Esophagus muscularis mucosa (tissue), 4 donors: Measurements from ENCODE around the gene THEMIS. TPM values are rescaled to one million over a fixed set of nuclear protein-coding genes. Genes with fewer than 3 reads are reported as not detected.

ENCODE experiments used
- DNase-seq: peaks from one replicate; pipeline ENCODE4 v3.0.0-alpha.2; 2017; ENCODE audit errors: extremely low spot score
- H3K27ac ChIP-seq, 4 donors: fragments of 200-600 bp; sonication (generic); replicated peaks in 1 of 4; 1 replicate in 3 of 4; 2 replicates in 1 of 4; pipeline ENCODE4 v1.5.1; 2016 to 2019; ENCODE audit warnings: mild to moderate bottlenecking in 1 of 4
- H3K27me3 ChIP-seq, 4 donors: fragments of 200-600 bp; sonication (generic); one replicate each; pipeline versions ENCODE4 v1.5.1 to v1.6.0; 2016 to 2019
- H3K36me3 ChIP-seq, 4 donors: fragments of 200-600 bp; sonication (generic); one replicate each; pipeline ENCODE4 v1.5.1; 2016 to 2019
- H3K4me1 ChIP-seq, 4 donors: fragments of 200-600 bp; sonication (generic); one replicate each; pipeline ENCODE4 v1.5.1; 2016 to 2019
- H3K4me3 ChIP-seq, 4 donors: fragments of 200-600 bp; sonication (generic); 1 replicate in 2 of 4; 2 replicates in 2 of 4; pipeline ENCODE4 v1.5.1; 2016 to 2019; ENCODE audit warnings: mild to moderate bottlenecking in 4 of 4, moderate library complexity in 1 of 4
- H3K9me3 ChIP-seq, 4 donors: fragments of 200-600 bp; sonication (generic); 1 replicate in 3 of 4; 2 replicates in 1 of 4; pipeline ENCODE4 v1.5.1; 2016 to 2019
- CTCF ChIP-seq, 3 experiments: fragments of 200-600 bp in 2 of 3; fragments of 450-650 bp in 1 of 3; sonication (generic) in 2 of 3; IDR thresholded peaks; one replicate each; pipeline ENCODE4 v1.5.1; 2017 to 2019; ENCODE audit warnings: antibody characterized with exemption in 3 of 3, mild to moderate bottlenecking in 2 of 3, moderate library complexity in 1 of 3
- EP300 ChIP-seq: sonication (generic); formaldehyde crosslinking; IDR thresholded peaks from one replicate; pipeline ENCODE4 v1.6.1; 2017; ENCODE audit warnings: antibody characterized with exemption
- POLR2A ChIP-seq: fragments of 450-650 bp; IDR thresholded peaks from one replicate; pipeline ENCODE4 v1.6.1; 2017; ENCODE audit warnings: antibody characterized with exemption, moderate library complexity, mild to moderate bottlenecking, low read depth
- POLR2AphosphoS5 ChIP-seq, 2 donors: sonication (generic); formaldehyde crosslinking; IDR thresholded peaks; one replicate each; pipeline ENCODE4 v1.6.1; 2017; ENCODE audit warnings: antibody characterized with exemption in 2 of 2
- WGBS: methylation state at CpG from one replicate; pipeline ENCODE4 v1.1.5; 2018; 5-methylcytosine and 5-hydroxymethylcytosine counted together
- intact Hi-C: fragments of 100-400 bp; cut with DNase I; formaldehyde crosslinking; loops from one replicate; pipeline ENCODE4 v1.15.1; 2023
- total RNA-seq, 4 donors: library from RNA; depleted of rRNA; stranded (reverse); fragments of >200 nt; gene quantifications; one replicate each; pipeline versions ENCODE4 v1.1.0 to v1.2.1, GENCODE V29; 2016

THEMIS gene
- total RNA-seq, 4 donors from 2014 or later, result 0.23 to 0.99 (median 0.61) TPM

GRCh38 chr6:127737768-127738167 lies 163.1 kb downstream of the THEMIS start:
- Histone ChIP-seq H3K9me3 (no peaks in the 10 kb centered on the region), H3K4me1 (no peaks in the 10 kb centered on the region), H3K4me3 (no peak overlapping the region), H3K27ac (no peak overlapping the region), H3K36me3 (no peaks in the 10 kb centered on the region), H3K27me3 (no peaks in the 10 kb centered on the region)
- intact Hi-C loops, result loop anchor here (5.0 to 10.0 kb wide), 2 partner anchors 995 to 1517 kb away; no protein-coding TSS in a partner anchor
- no peak for DNase-seq
- TF ChIP-seq CTCF (IDR thresholded peaks at IDR 0.05) (no peak), POLR2AphosphoS5 (IDR thresholded peaks at IDR 0.05) (no peak), POLR2A (no peak), EP300 (no peak)
- WGBS, result 69% methylated on average over 3 of the region's 3 CpGs

GRCh38 chr6:127737009-127737486 lies 163.8 kb downstream of the THEMIS start:
- no peak for TF ChIP-seq EP300
- TF ChIP-seq CTCF (IDR thresholded peaks at IDR 0.05), result peak; percentile 48 to 65 (median 55)
- no peak for TF ChIP-seq POLR2AphosphoS5 (IDR thresholded peaks at IDR 0.05)
- TF ChIP-seq POLR2A, result no peak
- H3K36me3 ChIP-seq, result no peaks in the 10 kb centered on the region
- H3K27me3 ChIP-seq, result no peaks in the 10 kb centered on the region
- no peaks in the 10 kb centered on the region for H3K4me1 ChIP-seq
- H3K4me3 ChIP-seq, result no peak overlapping the region
- intact Hi-C loops, result loop anchor here (5.0 to 10.0 kb wide), 2 partner anchors 995 to 1518 kb away; no protein-coding TSS in a partner anchor
- H3K27ac ChIP-seq, result no peak overlapping the region
- no peak for DNase-seq
- H3K9me3 ChIP-seq, result no peaks in the 10 kb centered on the region

- H3K9me3 ChIP-seq, result no peaks in the 10 kb centered on the region
- H3K27ac ChIP-seq, result no peak overlapping the region
- H3K4me3 ChIP-seq, result no peak overlapping the region
- WGBS, result 81% methylated on average over 3 of the region's 3 CpGs
- DNase-seq, result no peak
- H3K27me3 ChIP-seq, result no peaks in the 10 kb centered on the region
- H3K36me3 ChIP-seq, result no peaks in the 10 kb centered on the region
- intact Hi-C loops, result loop anchor here (10.0 kb wide), 1 partner anchor 1522 kb away; no protein-coding TSS in a partner anchor
- TF ChIP-seq POLR2AphosphoS5 (IDR thresholded peaks at IDR 0.05), result no peak
- no peak for TF ChIP-seq POLR2A
- TF ChIP-seq CTCF (IDR thresholded peaks at IDR 0.05), result no peak
- no peak for TF ChIP-seq EP300
- no peaks in the 10 kb centered on the region for H3K4me1 ChIP-seq
Observed at GRCh38 chr6:127732927-127733326, 167.9 kb downstream of the THEMIS start.

- Histone ChIP-seq H3K4me1 (no peaks in the 10 kb centered on the region), H3K36me3 (no peaks in the 10 kb centered on the region), H3K27me3 (no peaks in the 10 kb centered on the region), H3K27ac (no peak overlapping the region), H3K9me3 (no peaks in the 10 kb centered on the region), H3K4me3 (no peak overlapping the region)
- no peak for DNase-seq
- no peak for TF ChIP-seq POLR2A
- TF ChIP-seq EP300, result no peak
- TF ChIP-seq CTCF (IDR thresholded peaks at IDR 0.05), result no peak
- 52% methylated on average over 1 of the region's 1 CpG for WGBS
- intact Hi-C loops, result no loop called here
Observed at GRCh38 chr6:127727260-127727953, 173.5 kb downstream of the THEMIS start.

GRCh38 chr6:127725821-127726220 lies 175.0 kb downstream of the THEMIS start:
- Histone ChIP-seq H3K27me3 (no peaks in the 10 kb centered on the region), H3K27ac (no peak overlapping the region), H3K36me3 (no peaks in the 10 kb centered on the region), H3K4me1 (no peaks in the 10 kb centered on the region), H3K9me3 (no peaks in the 10 kb centered on the region), H3K4me3 (no peak overlapping the region)
- TF ChIP-seq POLR2A, result no peak
- no peak for TF ChIP-seq CTCF (IDR thresholded peaks at IDR 0.05)
- TF ChIP-seq EP300, result no peak
- TF ChIP-seq POLR2AphosphoS5 (IDR thresholded peaks at IDR 0.05), result no peak
- DNase-seq, result no peak
- intact Hi-C loops, result no loop called here
- WGBS, result 85% methylated on average over 1 of the region's 1 CpG
